Stimulated activated CD8-positive, alpha-beta memory T cell treated with anti-CD3 and anti-CD28 coated beads, Interleukin-15, amount 100 ng/mL, for 4 hours (primary cell): ENCODE data around the gene IL18R1.

Source experiments
- DNase-seq, 2 donors: peaks; one replicate each; pipeline ENCODE4 v3.0.0-alpha.2; 2020; ENCODE audit warnings: low read depth in 2 of 2

IL18R1 gene

GRCh38 chr2:102434655-102435381, 79.2 kb downstream of the IL18R1 start:
- no peak for DNase-seq

GRCh38 chr2:102435741-102436140, 80.1 kb downstream of the IL18R1 start:
- DNase-seq = no peak

GRCh38 chr2:102436323-102436722, 80.7 kb downstream of the IL18R1 start:
- no peak for DNase-seq

GRCh38 chr2:102437122-102437521, 81.5 kb downstream of the IL18R1 start:
- DNase-seq = no peak

GRCh38 chr2:102438111-102438510, 82.5 kb downstream of the IL18R1 start:
- no peak for DNase-seq

- DNase-seq = no peak
Measured at GRCh38 chr2:102438578-102438977, 83.0 kb downstream of the IL18R1 start.

GRCh38 chr2:102439065-102439695, 83.6 kb downstream of the IL18R1 start:
- DNase-seq = no peak

GRCh38 chr2:102442967-102443828, 87.6 kb downstream of the IL18R1 start:
- no peak for DNase-seq

- no peak for DNase-seq
Measured at GRCh38 chr2:102444233-102444632, 88.6 kb downstream of the IL18R1 start.

- no peak for DNase-seq
Measured at GRCh38 chr2:102446936-102447335, 91.3 kb downstream of the IL18R1 start.
